ENCODE data around the gene NEK4.

The NEK4 gene

DNA sequence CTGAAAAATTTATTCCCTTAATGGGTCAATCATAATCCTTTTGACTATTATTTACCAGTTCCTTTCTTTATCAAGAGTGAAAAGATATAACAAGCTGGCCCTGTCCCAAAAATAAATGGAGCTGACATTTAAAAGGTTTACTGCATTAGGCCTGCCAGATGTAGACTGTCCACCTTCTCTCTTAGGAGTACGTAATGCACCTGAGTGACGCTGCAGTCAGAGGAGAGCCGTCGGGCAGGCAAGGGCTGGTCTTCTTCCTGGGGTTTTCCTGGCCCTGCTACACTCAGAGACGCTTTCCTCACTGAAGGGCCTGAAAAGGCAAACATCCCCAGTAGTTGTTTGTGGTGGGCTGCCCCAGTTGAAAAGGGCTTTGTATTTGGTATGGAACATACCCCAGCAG, 27.6 kb downstream of the NEK4 start:
- no peak overlapping the region for H2BK5ac ChIP-seq (ENCODE audit: low read length)
- peaks cover 0 to 18% of the 10 kb centered on the region in 2 donors for H3K9me3 ChIP-seq (replicated peaks in 1 of 2; ENCODE audit: control insufficient read depth in 2 of 2, insufficient read depth in 1 of 2, low read depth in 1 of 2, low read length in 2 of 2)
- no peaks in the 10 kb centered on the region for H3K4me1 ChIP-seq (ENCODE audit: control insufficient read depth in 2 of 2, insufficient read depth in 1 of 2, low read depth in 1 of 2, low read length in 2 of 2)
- H2AK5ac ChIP-seq (ENCODE audit: low read depth, low read length) = no peak overlapping the region
- H3K4me2 ChIP-seq (ENCODE audit: insufficient read depth, low read length, poor library complexity, severe bottlenecking) = no peak overlapping the region
- peaks cover 40 to 95% of the 10 kb centered on the region in 2 donors for H3K36me3 ChIP-seq (replicated peaks in 1 of 2; ENCODE audit: control insufficient read depth in 2 of 2, insufficient read depth in 2 of 2, low read length in 2 of 2)
- H4K91ac ChIP-seq (ENCODE audit: low read depth, low read length, poor library complexity) = no peak overlapping the region
- H4K8ac ChIP-seq (ENCODE audit: low read depth, low read length) = no peak overlapping the region
- no peaks in the 10 kb centered on the region for H3K27me3 ChIP-seq (ENCODE audit: control insufficient read depth in 3 of 3, insufficient read depth in 3 of 3, low read depth in 1 of 3, low read length in 3 of 3)
- no peak overlapping the region for H3K27ac ChIP-seq (replicated peaks; ENCODE audit: low read length)
- H2AFZ ChIP-seq (ENCODE audit: low read length) = no peak overlapping the region
- no peak overlapping the region for H3K23ac ChIP-seq (ENCODE audit: low read depth, low read length, poor library complexity)
- no peak overlapping the region for H3K4ac ChIP-seq (ENCODE audit: low read length)
- no peak overlapping the region for H3K14ac ChIP-seq (ENCODE audit: low read length)
- no peak for DNase-seq (ENCODE audit: low spot score)
- no CpG with 5 or more reads among the region's 5 CpGs for WGBS, 2 donors (ENCODE audit: extremely low coverage in 2 of 2, insufficient read length in 2 of 2, insufficient replicate concordance in 1 of 2)
- no peak overlapping the region for H2BK15ac ChIP-seq (ENCODE audit: low read length)
- no peaks in the 10 kb centered on the region for H3K79me1 ChIP-seq (ENCODE audit: low read depth, low read length)
- H3K4me3 ChIP-seq (ENCODE audit: low read length in 2 of 2) = no peak overlapping the region
- H3K18ac ChIP-seq (ENCODE audit: low read length) = no peak overlapping the region
- H2BK120ac ChIP-seq (ENCODE audit: low read depth, low read length) = no peak overlapping the region
- no peak overlapping the region for H2BK12ac ChIP-seq (ENCODE audit: low read length)
- no peak overlapping the region for H3K9ac ChIP-seq (ENCODE audit: low read depth, low read length, poor library complexity)

DNA sequence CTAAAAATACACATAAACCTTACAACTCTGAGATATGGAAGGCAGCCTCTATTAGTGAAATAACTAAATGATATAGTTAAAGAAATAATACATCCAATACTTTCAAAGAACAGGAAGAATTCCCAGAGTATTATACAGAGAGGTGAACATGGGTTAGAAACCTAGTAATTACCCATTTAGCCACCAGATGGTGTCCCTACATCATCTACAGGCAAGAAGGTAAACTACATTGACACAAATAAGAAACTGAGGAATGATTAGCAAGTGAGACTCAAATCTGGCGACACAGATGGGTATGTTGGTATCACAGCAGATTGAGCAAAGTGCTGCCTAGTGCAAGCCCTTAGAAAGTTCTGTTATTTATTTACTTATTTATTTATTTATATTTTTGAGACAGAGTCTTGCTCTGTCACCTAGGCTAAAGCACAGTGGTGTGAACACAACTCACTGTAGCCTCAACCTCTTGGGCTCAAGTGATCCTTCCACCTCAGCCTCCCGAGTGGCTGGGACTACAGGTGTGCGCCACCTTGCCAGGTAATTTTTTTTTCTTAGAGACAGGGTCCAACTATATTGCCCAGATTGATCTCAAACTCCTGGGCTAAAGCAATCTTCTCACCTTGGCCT, 28.2 kb downstream of the NEK4 start:
- no peak overlapping the region for H2BK12ac ChIP-seq (ENCODE audit: low read length)
- H4K8ac ChIP-seq (ENCODE audit: low read depth, low read length) = no peak overlapping the region
- no peak overlapping the region for H2BK5ac ChIP-seq (ENCODE audit: low read length)
- H2AK5ac ChIP-seq (ENCODE audit: low read depth, low read length) = no peak overlapping the region
- H2BK120ac ChIP-seq (ENCODE audit: low read depth, low read length) = no peak overlapping the region
- no peak for DNase-seq (ENCODE audit: low spot score)
- peaks cover 0 to 18% of the 10 kb centered on the region in 2 donors for H3K9me3 ChIP-seq (replicated peaks in 1 of 2; ENCODE audit: control insufficient read depth in 2 of 2, insufficient read depth in 1 of 2, low read depth in 1 of 2, low read length in 2 of 2)
- no peaks in the 10 kb centered on the region for H3K79me1 ChIP-seq (ENCODE audit: low read depth, low read length)
- no peak overlapping the region for H3K4me3 ChIP-seq (ENCODE audit: low read length in 2 of 2)
- no peak overlapping the region for H3K14ac ChIP-seq (ENCODE audit: low read length)
- H3K27ac ChIP-seq (replicated peaks; ENCODE audit: low read length) = no peak overlapping the region
- no peak overlapping the region for H3K4me2 ChIP-seq (ENCODE audit: insufficient read depth, low read length, poor library complexity, severe bottlenecking)
- no peak overlapping the region for H3K23ac ChIP-seq (ENCODE audit: low read depth, low read length, poor library complexity)
- no peak overlapping the region for H2BK15ac ChIP-seq (ENCODE audit: low read length)
- no peak overlapping the region for H3K18ac ChIP-seq (ENCODE audit: low read length)
- no peak overlapping the region for H3K4ac ChIP-seq (ENCODE audit: low read length)
- H3K4me1 ChIP-seq (ENCODE audit: control insufficient read depth in 2 of 2, insufficient read depth in 1 of 2, low read depth in 1 of 2, low read length in 2 of 2) = no peaks in the 10 kb centered on the region
- H3K9ac ChIP-seq (ENCODE audit: low read depth, low read length, poor library complexity) = no peak overlapping the region
- H3K27me3 ChIP-seq (ENCODE audit: control insufficient read depth in 3 of 3, insufficient read depth in 3 of 3, low read depth in 1 of 3, low read length in 3 of 3) = no peaks in the 10 kb centered on the region
- peaks cover 41 to 96% of the 10 kb centered on the region in 2 donors for H3K36me3 ChIP-seq (replicated peaks in 1 of 2; ENCODE audit: control insufficient read depth in 2 of 2, insufficient read depth in 2 of 2, low read length in 2 of 2)
- H2AFZ ChIP-seq (ENCODE audit: low read length) = no peak overlapping the region
- H4K91ac ChIP-seq (ENCODE audit: low read depth, low read length, poor library complexity) = no peak overlapping the region
- no CpG with 5 or more reads among the region's 3 CpGs for WGBS, 2 donors (ENCODE audit: extremely low coverage in 2 of 2, insufficient read length in 2 of 2, insufficient replicate concordance in 1 of 2)

DNA sequence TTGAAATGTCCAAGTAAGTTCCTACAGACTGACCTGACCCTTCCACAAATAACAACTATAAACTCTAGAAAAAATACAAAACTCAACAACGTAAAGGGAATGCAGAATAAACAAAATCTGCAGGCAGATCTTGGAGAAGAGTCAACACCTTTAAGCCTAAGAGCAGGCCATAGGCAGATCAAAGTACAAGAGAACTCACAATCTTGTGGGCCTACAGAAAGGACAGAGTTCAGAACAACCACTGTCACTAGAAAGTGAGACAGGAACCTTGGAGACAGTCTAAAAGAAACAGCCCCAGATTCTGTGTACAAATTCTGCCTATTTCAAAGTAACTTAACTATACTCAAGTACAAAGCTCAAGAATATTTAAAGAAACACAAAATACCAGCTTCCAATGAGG, 31.0 kb downstream of the NEK4 start:
- Histone ChIP-seq H2BK120ac (ENCODE audit: low read depth, low read length) (no peak overlapping the region), H2AFZ (ENCODE audit: low read length) (no peak overlapping the region), H3K14ac (ENCODE audit: low read length) (no peak overlapping the region), H3K9me3 (replicated peaks in 1 of 2; ENCODE audit: control insufficient read depth in 2 of 2, insufficient read depth in 1 of 2, low read depth in 1 of 2, low read length in 2 of 2) (peaks cover 0 to 29% of the 10 kb centered on the region in 2 donors), H3K4me3 (ENCODE audit: low read length in 2 of 2) (no peak overlapping the region), H3K4me1 (ENCODE audit: control insufficient read depth in 2 of 2, insufficient read depth in 1 of 2, low read depth in 1 of 2, low read length in 2 of 2) (no peaks in the 10 kb centered on the region), H3K9ac (ENCODE audit: low read depth, low read length, poor library complexity) (no peak overlapping the region), H3K27ac (replicated peaks; ENCODE audit: low read length) (no peak overlapping the region), H3K4me2 (ENCODE audit: insufficient read depth, low read length, poor library complexity, severe bottlenecking) (no peak overlapping the region), H2BK5ac (ENCODE audit: low read length) (no peak overlapping the region), H3K18ac (ENCODE audit: low read length) (no peak overlapping the region), H2BK15ac (ENCODE audit: low read length) (no peak overlapping the region), H4K91ac (ENCODE audit: low read depth, low read length, poor library complexity) (no peak overlapping the region), H2BK12ac (ENCODE audit: low read length) (no peak overlapping the region), H2AK5ac (ENCODE audit: low read depth, low read length) (no peak overlapping the region), H3K36me3 (replicated peaks in 1 of 2; ENCODE audit: control insufficient read depth in 2 of 2, insufficient read depth in 2 of 2, low read length in 2 of 2) (peaks cover 33 to 96% of the 10 kb centered on the region in 2 donors), H3K27me3 (ENCODE audit: control insufficient read depth in 3 of 3, insufficient read depth in 3 of 3, low read depth in 1 of 3, low read length in 3 of 3) (no peaks in the 10 kb centered on the region), H3K4ac (ENCODE audit: low read length) (no peak overlapping the region), H4K8ac (ENCODE audit: low read depth, low read length) (no peak overlapping the region), H3K79me1 (ENCODE audit: low read depth, low read length) (no peaks in the 10 kb centered on the region), H3K23ac (ENCODE audit: low read depth, low read length, poor library complexity) (no peak overlapping the region)
- DNase-seq (ENCODE audit: low spot score) = no peak
- no CpG with 5 or more reads among the region's 1 CpG for WGBS, 2 donors (ENCODE audit: extremely low coverage in 2 of 2, insufficient read length in 2 of 2, insufficient replicate concordance in 1 of 2)

DNA sequence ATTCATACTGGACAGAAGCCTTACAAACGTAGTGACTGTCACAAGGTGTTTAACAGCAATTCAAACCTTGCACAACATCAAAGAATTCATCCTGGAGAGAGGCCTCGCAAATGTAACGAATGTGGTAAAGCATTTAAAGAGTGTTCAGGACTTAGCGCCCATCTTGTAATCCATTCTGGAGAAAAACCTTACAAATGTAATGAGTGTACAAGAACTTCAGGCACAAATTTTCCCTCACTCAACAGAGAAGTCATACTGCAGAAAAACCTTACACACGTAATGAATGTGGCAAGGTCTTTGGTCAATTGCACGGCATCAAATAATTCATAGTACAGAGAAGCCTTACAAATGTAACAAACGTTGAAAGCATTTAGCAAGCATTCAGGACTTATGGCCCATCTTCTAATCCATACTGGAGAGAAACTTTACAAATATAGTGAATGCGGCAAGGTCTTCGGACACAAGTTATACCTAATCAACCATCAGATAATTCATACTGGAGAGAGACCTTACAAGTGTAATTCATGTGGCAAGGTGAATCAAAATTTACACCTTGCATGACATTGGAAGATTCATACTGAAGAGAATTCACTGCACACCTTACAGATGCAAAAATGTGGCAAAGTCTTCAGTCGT, 37.4 kb downstream of the NEK4 start:
- H4K8ac ChIP-seq (ENCODE audit: low read depth, low read length) = no peak overlapping the region
- no peak overlapping the region for H3K4ac ChIP-seq (ENCODE audit: low read length)
- no peak overlapping the region for H2BK15ac ChIP-seq (ENCODE audit: low read length)
- no peak for DNase-seq (ENCODE audit: low spot score)
- no peak overlapping the region for H2BK120ac ChIP-seq (ENCODE audit: low read depth, low read length)
- no peak overlapping the region for H3K14ac ChIP-seq (ENCODE audit: low read length)
- no peak overlapping the region for H4K91ac ChIP-seq (ENCODE audit: low read depth, low read length, poor library complexity)
- no peak overlapping the region for H3K23ac ChIP-seq (ENCODE audit: low read depth, low read length, poor library complexity)
- H3K27ac ChIP-seq (replicated peaks; ENCODE audit: low read length) = no peak overlapping the region
- H3K9me3 ChIP-seq (replicated peaks in 1 of 2; ENCODE audit: control insufficient read depth in 2 of 2, insufficient read depth in 1 of 2, low read depth in 1 of 2, low read length in 2 of 2) = peaks cover 4 to 49% of the 10 kb centered on the region in 2 donors
- H3K4me3 ChIP-seq (ENCODE audit: low read length in 2 of 2) = no peak overlapping the region
- no peak overlapping the region for H3K4me2 ChIP-seq (ENCODE audit: insufficient read depth, low read length, poor library complexity, severe bottlenecking)
- no peak overlapping the region for H3K9ac ChIP-seq (ENCODE audit: low read depth, low read length, poor library complexity)
- H2AFZ ChIP-seq (ENCODE audit: low read length) = no peak overlapping the region
- H3K27me3 ChIP-seq (ENCODE audit: control insufficient read depth in 3 of 3, insufficient read depth in 3 of 3, low read depth in 1 of 3, low read length in 3 of 3) = no peaks in the 10 kb centered on the region
- no peaks in the 10 kb centered on the region for H3K79me1 ChIP-seq (ENCODE audit: low read depth, low read length)
- WGBS, 2 donors (ENCODE audit: extremely low coverage in 2 of 2, insufficient read length in 2 of 2, insufficient replicate concordance in 1 of 2) = no CpG with 5 or more reads among the region's 10 CpGs
- peaks cover 23 to 92% of the 10 kb centered on the region in 2 donors for H3K36me3 ChIP-seq (replicated peaks in 1 of 2; ENCODE audit: control insufficient read depth in 2 of 2, insufficient read depth in 2 of 2, low read length in 2 of 2)
- no peak overlapping the region for H2BK12ac ChIP-seq (ENCODE audit: low read length)
- H2BK5ac ChIP-seq (ENCODE audit: low read length) = no peak overlapping the region
- no peak overlapping the region for H2AK5ac ChIP-seq (ENCODE audit: low read depth, low read length)
- no peak overlapping the region for H3K18ac ChIP-seq (ENCODE audit: low read length)
- H3K4me1 ChIP-seq (ENCODE audit: control insufficient read depth in 2 of 2, insufficient read depth in 1 of 2, low read depth in 1 of 2, low read length in 2 of 2) = no peaks in the 10 kb centered on the region

All from neuronal stem cell (in vitro differentiated cells).